HEK293 (cell line): ENCODE data around the gene PPFIA3.
"Not testable (repeated sequence)": the region's sequence is repeated elsewhere in the genome, so short reads cannot be mapped to it uniquely, and the experiment has no call there.

Experiments used
- CTCF ChIA-PET: fragments of 350-600 bp; formaldehyde crosslinking; extraction: SDS; loops from one replicate; lab custom pipeline; 2021; ENCODE audit warnings: antibody characterized with exemption; lab: Yijun Ruan, JAX
- POLR2A ChIA-PET: fragments of 300-600 bp; formaldehyde crosslinking; extraction: SDS; loops from one replicate; lab custom pipeline; 2020; ENCODE audit warnings: antibody characterized with exemption, inconsistent platforms; lab: Yijun Ruan, JAX
- H3K27ac ChIP-seq: fragments of 200-500 bp; sonication (Bioruptor generic); 2 replicates; pipeline ENCODE4 v1.5.1; 2014; ENCODE audit warnings: low read depth, low read length, control low read depth, inconsistent platforms; ENCODE audit errors: extremely low read depth
- H3K36me3 ChIP-seq, 2 experiments: fragments of 200-500 bp in 1 of 2; sonication (Bioruptor generic) in 1 of 2; 1 replicate in 1 of 2; 2 replicates in 1 of 2; pipeline ENCODE4 v1.5.1; 2014 to 2017; ENCODE audit warnings: inconsistent platforms in 2 of 2, low read length in 2 of 2; ENCODE audit not compliant: control insufficient read depth in 2 of 2, insufficient read depth in 1 of 2
- H3K4me1 ChIP-seq: fragments of 200-500 bp; sonication (Bioruptor generic); 2 replicates; pipeline ENCODE4 v1.5.1; 2014; ENCODE audit warnings: mild to moderate bottlenecking, low read length, inconsistent platforms; ENCODE audit not compliant: control insufficient read depth, insufficient read depth
- H3K4me3 ChIP-seq: 2 replicates; pipeline ENCODE4 v1.5.1; 2011; ENCODE audit warnings: low read depth, mild to moderate bottlenecking, control low read depth, low read length, moderate library complexity
- H3K9me3 ChIP-seq: fragments of 200-500 bp; sonication (Bioruptor generic); 2 replicates; pipeline ENCODE4 v1.5.1; 2014; ENCODE audit warnings: low read depth, low read length, inconsistent platforms; ENCODE audit not compliant: control insufficient read depth, insufficient read depth
- HOXD13 ChIP-seq: sonication (generic); formaldehyde crosslinking; IDR thresholded peaks from 2 replicates; pipeline ENCODE4 v1.8.0; 2022; ENCODE audit warnings: missing genetic modification reagents, borderline replicate concordance
- IKZF3 ChIP-seq: fragments of 450-650 bp; IDR thresholded peaks from 2 replicates; pipeline ENCODE4 v1.5.0; 2018; ENCODE audit warnings: missing biosample characterization, mild to moderate bottlenecking, missing genetic modification characterization, moderate library complexity
- MZF1 ChIP-seq: fragments of 450-650 bp; formaldehyde crosslinking; IDR thresholded peaks from 2 replicates; pipeline ENCODE4 v1.5.1; 2017; ENCODE audit warnings: missing biosample characterization, missing genetic modification characterization, borderline replicate concordance
- PRDM10 ChIP-seq: fragments of 450-650 bp; formaldehyde crosslinking; IDR thresholded peaks from 2 replicates; pipeline ENCODE4 v1.5.1; 2016; ENCODE audit warnings: missing biosample characterization, missing genetic modification characterization
- SP7 ChIP-seq: fragments of 450-650 bp; formaldehyde crosslinking; IDR thresholded peaks from 2 replicates; pipeline ENCODE4 v1.5.1; 2016; ENCODE audit warnings: missing biosample characterization, missing genetic modification characterization
- ZBTB26 ChIP-seq: fragments of 450-650 bp; formaldehyde crosslinking; optimal IDR thresholded peaks from 2 replicates; pipeline ENCODE3; 2016; ENCODE audit warnings: missing biosample characterization, mild to moderate bottlenecking, missing genetic modification characterization
- ZEB2 ChIP-seq: fragments of 450-650 bp; formaldehyde crosslinking; IDR thresholded peaks from 2 replicates; pipeline ENCODE4 v1.5.1; 2016; ENCODE audit warnings: missing biosample characterization, missing genetic modification characterization
- ZNF169 ChIP-seq: fragments of 450-650 bp; formaldehyde crosslinking; IDR thresholded peaks from 2 replicates; pipeline ENCODE4 v1.5.1; 2016; ENCODE audit warnings: missing biosample characterization, missing genetic modification characterization
- ZNF223 ChIP-seq: fragments of 450-650 bp; formaldehyde crosslinking; IDR thresholded peaks from 2 replicates; pipeline ENCODE4 v1.5.1; 2016; ENCODE audit warnings: missing biosample characterization, missing genetic modification characterization
- ZNF248 ChIP-seq: fragments of 450-650 bp; formaldehyde crosslinking; IDR thresholded peaks from 2 replicates; pipeline ENCODE4 v1.5.1; 2017; ENCODE audit warnings: missing biosample characterization, missing genetic modification characterization
- ZNF391 ChIP-seq: fragments of 450-650 bp; formaldehyde crosslinking; IDR thresholded peaks from 2 replicates; pipeline ENCODE4 v1.5.1; 2016; ENCODE audit warnings: low read depth, missing biosample characterization, missing genetic modification characterization, borderline replicate concordance
- ZNF704 ChIP-seq: fragments of 450-650 bp; formaldehyde crosslinking; IDR thresholded peaks from 2 replicates; pipeline ENCODE4 v1.5.1; 2016; ENCODE audit warnings: missing biosample characterization, missing genetic modification characterization
- ZSCAN4 ChIP-seq: fragments of 450-650 bp; formaldehyde crosslinking; IDR thresholded peaks from 2 replicates; pipeline ENCODE4 v1.5.1; 2017; ENCODE audit warnings: missing biosample characterization, missing genetic modification characterization
- TF ChIP-seq, protein P1 (sequence below): fragments of 450-650 bp; formaldehyde crosslinking; conservative IDR thresholded peaks from 2 replicates; pipeline ENCODE4 v1.5.1; 2016; ENCODE audit warnings: low read depth, missing biosample characterization, missing genetic modification characterization
- TF ChIP-seq, protein P2 (sequence below): fragments of 450-650 bp; IDR thresholded peaks from 2 replicates; pipeline ENCODE4 v1.5.1; 2018; ENCODE audit warnings: missing biosample characterization, missing genetic modification characterization

Gene PPFIA3

DNA sequence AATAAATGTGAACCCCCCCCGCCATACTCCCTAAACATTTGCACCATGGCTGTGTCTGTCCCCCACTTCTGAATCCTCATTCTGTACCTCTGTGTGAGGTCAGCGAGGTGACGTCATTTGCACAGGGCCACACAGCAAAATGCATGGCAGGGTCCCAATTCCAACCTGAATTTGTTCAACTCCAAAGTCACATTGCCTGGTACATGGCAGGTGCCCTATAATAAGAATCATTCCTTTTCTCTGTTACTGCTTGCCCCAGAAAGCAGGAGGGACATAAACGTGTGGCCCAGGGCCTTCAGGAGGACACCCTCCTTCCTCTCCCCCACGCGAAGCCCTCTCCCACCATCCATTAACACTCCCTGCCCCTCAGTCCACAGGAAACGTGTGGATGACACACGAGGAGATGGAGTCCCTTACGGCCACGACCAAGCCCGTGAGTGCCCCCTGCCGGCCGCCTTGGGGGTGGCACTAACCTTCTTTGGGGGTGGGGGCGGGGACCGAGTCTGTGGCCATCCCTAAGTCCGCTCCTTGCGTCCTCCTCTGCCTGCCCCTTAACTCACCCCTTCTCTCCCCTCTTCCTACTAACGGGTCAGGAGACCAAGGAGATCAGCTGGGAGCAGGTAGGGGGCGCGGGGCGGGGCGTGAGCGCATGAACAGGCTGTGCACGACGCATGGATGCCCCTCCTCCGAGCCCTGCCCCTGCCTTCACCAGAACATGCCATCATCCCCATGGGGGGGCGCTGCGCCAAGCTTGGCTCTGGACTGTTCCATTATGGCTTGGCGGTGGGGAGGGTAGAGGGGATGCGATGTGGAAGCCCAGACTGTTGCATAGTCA is 26.4 kb downstream of the PPFIA3 start (continued):
- peak; percentile 99 for TF ChIP-seq PRDM10 (tag by site-specific recombination)
- 0 out of 2 replicates have a peak, but pooled peaks have one; percentile 31 for TF ChIP-seq IKZF3 (tag by site-specific recombination)

GRCh38 chr19:49146408-49146770 is 27.0 kb downstream of the PPFIA3 start:
- TF ChIP-seq ZNF248 (tag by site-specific recombination) (0 out of 2 replicates have a peak, but pooled peaks have one; percentile 25), ZBTB26 (tag by site-specific recombination) (peak; percentile 2), ZEB2 (tag by site-specific recombination) (0 out of 2 replicates have a peak, but pooled peaks have one; percentile 6)
- not testable (repeated sequence) for H3K27ac ChIP-seq, H3K4me3 ChIP-seq, H3K9me3 ChIP-seq, H3K4me1 ChIP-seq, H3K36me3 ChIP-seq
- CTCF ChIA-PET, result interaction anchor here (0.7 to 6.6 kb wide), 31 partner anchors 9 to 472 kb away, joined by 3 to 70 read pairs (median 5); partner anchors contain the start of genes GYS1, HRC, LIN7B and RUVBL2
- POLR2A ChIA-PET, result interaction anchor here (0.5 to 1.6 kb wide), 4 partner anchors 18 to 49 kb away, joined by 3 to 5 read pairs (median 4); partner anchors contain the start of gene PPFIA3

GRCh38 chr19:49148044-49148682 is 28.8 kb downstream of the PPFIA3 start:
- H3K4me1 ChIP-seq, result peaks cover 6% of the 10 kb centered on the region
- ChIA-PET POLR2A (interaction anchor here (0.6 to 3.1 kb wide), 9 partner anchors 10 to 155 kb away, joined by 3 to 27 read pairs (median 6); partner anchors contain the start of genes GYS1 and RUVBL2), CTCF (interaction anchor here (0.7 to 6.6 kb wide), 9 partner anchors 9 to 150 kb away, joined by 3 to 70 read pairs (median 5); no protein-coding TSS in a partner anchor)
- no peaks in the 10 kb centered on the region for H3K9me3 ChIP-seq
- no peaks in the 10 kb centered on the region; a peak in 1 of 3 replicates for H3K36me3 ChIP-seq
- no peak overlapping the region for H3K4me3 ChIP-seq
- H3K27ac ChIP-seq, result no peak overlapping the region
- TF ChIP-seq ZNF704, result no peak
- no peak for TF ChIP-seq HOXD13 (CRISPR knock-in tag)
- TF ChIP-seq, protein P1, sequence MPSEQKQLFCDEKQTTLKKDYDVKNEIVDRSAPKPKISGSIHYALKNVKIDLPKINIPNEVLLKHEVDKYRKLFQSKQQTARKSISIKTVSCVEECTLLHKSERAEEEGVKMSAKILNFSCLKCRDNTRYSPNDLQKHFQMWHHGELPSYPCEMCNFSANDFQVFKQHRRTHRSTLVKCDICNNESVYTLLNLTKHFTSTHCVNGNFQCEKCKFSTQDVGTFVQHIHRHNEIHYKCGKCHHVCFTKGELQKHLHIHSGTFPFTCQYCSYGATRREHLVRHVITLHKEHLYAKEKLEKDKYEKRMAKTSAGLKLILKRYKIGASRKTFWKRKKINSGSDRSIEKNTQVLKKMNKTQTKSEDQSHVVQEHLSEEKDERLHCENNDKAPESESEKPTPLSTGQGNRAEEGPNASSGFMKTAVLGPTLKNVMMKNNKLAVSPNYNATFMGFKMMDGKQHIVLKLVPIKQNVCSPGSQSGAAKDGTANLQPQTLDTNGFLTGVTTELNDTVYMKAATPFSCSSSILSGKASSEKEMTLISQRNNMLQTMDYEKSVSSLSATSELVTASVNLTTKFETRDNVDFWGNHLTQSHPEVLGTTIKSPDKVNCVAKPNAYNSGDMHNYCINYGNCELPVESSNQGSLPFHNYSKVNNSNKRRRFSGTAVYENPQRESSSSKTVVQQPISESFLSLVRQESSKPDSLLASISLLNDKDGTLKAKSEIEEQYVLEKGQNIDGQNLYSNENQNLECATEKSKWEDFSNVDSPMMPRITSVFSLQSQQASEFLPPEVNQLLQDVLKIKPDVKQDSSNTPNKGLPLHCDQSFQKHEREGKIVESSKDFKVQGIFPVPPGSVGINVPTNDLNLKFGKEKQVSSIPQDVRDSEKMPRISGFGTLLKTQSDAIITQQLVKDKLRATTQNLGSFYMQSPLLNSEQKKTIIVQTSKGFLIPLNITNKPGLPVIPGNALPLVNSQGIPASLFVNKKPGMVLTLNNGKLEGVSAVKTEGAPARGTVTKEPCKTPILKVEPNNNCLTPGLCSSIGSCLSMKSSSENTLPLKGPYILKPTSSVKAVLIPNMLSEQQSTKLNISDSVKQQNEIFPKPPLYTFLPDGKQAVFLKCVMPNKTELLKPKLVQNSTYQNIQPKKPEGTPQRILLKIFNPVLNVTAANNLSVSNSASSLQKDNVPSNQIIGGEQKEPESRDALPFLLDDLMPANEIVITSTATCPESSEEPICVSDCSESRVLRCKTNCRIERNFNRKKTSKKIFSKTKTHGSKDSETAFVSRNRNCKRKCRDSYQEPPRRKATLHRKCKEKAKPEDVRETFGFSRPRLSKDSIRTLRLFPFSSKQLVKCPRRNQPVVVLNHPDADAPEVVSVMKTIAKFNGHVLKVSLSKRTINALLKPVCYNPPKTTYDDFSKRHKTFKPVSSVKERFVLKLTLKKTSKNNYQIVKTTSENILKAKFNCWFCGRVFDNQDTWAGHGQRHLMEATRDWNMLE (tag by site-specific recombination), result no peak
- no peak for TF ChIP-seq SP7 (tag by site-specific recombination)
- no peak for TF ChIP-seq ZNF169
- TF ChIP-seq ZSCAN4, result no peak
- TF ChIP-seq, protein P2, sequence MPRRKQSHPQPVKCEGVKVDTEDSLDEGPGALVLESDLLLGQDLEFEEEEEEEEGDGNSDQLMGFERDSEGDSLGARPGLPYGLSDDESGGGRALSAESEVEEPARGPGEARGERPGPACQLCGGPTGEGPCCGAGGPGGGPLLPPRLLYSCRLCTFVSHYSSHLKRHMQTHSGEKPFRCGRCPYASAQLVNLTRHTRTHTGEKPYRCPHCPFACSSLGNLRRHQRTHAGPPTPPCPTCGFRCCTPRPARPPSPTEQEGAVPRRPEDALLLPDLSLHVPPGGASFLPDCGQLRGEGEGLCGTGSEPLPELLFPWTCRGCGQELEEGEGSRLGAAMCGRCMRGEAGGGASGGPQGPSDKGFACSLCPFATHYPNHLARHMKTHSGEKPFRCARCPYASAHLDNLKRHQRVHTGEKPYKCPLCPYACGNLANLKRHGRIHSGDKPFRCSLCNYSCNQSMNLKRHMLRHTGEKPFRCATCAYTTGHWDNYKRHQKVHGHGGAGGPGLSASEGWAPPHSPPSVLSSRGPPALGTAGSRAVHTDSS (tag by site-specific recombination), result no peak
- TF ChIP-seq ZNF223 (tag by site-specific recombination), result no peak
- TF ChIP-seq ZNF391, result no peak
- no peak for TF ChIP-seq MZF1 (tag by site-specific recombination)
